NCI-H1436 (cell line): ENCODE results near the gene METTL16.
"Not testable (repeated sequence)": the region's sequence is repeated elsewhere in the genome, so short reads cannot be mapped to it uniquely, and the experiment has no call there.

Experiments used
- DNase-seq: peaks from one replicate; lab custom pipeline; 2025; lab: John Stamatoyannopoulos, UW

The METTL16 gene

DNA sequence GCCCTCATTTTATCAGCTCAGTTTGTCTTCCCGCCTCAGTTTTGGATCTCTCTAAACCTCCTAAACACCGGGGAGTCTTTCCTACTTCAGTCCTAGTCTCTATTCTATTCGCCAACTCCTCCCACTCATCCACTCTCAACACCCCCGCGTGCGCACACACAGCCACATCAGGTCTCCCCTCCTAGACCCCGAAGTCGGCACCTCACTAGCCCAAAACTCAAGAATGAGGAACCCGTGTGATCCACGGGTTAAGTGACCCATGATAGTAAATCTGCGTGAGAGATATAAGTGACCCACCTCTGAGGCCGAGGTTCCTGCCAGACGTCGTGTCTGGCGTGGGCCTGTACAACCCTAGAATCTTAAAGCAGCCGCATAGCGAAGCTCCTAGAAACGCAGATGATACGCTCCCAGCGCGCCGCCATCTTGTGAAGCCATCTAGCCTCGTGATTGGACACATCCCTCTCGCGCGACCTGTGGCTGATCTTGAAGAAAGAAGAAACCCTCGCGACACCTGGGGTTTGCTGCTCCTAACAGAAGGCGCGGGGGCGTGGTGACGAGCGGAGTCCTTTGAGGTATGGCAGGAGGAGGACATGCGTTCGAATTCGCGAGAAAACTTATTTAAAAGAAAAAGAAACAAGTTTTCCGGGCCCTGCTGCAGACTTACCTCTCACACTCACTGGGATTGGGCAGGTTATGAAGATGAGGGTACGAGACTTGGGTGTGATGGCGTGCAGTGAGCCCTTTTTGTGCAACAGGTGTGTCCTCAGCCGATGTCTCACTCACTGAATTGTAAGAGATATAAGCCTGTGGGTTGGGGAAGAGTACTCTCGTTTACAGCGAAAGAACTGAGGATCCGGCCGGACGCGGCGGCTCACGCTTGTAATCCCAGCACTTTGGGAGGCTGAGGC, at the start of gene METTL16:
TSS of gene METTL16 (minus strand) at position 427 of the 908 bp plus-strand sequence. CDS start 9,557 bp downstream, outside the sequence.
- DNase-seq = peak; percentile 99

DNA sequence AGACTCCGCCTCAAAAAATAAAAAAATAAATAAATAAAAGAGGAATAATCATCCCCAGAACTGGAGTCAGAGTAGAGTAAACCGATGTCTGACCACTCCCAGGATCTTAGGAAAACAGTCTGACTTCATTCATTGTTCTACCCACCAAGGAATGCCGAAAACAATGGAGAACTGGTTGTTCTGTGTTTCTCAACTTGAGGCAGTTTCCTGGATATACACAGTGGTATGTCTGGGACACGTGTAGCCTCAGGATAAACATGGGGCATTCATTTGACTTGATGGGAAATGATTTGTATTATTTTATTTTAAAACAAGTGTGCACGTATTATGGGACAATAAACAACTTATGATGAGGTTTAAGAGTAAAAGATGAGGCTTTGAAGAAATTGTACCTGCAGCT, 49.0 kb upstream of the METTL16 start:
- no peak for DNase-seq

DNA sequence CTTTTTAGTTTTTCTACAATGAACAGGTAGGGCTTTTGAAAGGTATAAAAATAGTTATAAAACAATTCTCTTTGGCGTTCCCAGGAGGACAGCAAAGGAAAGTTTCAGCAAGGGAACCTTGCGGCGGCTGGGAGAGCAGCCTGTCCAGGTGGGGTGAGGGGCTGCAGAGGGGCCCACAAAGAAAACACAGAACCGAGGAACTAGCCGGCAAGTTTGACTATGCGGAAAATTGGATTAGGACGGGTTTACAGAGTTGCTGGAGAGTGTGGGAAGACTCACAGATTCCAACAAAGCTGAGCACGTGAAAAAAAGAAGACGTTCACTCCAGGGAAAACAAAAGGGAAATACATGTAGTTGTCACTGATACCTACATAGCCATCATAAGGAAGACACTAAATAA, 40.2 kb upstream of the METTL16 start:
- no peak for DNase-seq

- no peak for DNase-seq
Measured at GRCh38 chr17:2551493-2551892, 39.8 kb upstream of the METTL16 start.

DNA sequence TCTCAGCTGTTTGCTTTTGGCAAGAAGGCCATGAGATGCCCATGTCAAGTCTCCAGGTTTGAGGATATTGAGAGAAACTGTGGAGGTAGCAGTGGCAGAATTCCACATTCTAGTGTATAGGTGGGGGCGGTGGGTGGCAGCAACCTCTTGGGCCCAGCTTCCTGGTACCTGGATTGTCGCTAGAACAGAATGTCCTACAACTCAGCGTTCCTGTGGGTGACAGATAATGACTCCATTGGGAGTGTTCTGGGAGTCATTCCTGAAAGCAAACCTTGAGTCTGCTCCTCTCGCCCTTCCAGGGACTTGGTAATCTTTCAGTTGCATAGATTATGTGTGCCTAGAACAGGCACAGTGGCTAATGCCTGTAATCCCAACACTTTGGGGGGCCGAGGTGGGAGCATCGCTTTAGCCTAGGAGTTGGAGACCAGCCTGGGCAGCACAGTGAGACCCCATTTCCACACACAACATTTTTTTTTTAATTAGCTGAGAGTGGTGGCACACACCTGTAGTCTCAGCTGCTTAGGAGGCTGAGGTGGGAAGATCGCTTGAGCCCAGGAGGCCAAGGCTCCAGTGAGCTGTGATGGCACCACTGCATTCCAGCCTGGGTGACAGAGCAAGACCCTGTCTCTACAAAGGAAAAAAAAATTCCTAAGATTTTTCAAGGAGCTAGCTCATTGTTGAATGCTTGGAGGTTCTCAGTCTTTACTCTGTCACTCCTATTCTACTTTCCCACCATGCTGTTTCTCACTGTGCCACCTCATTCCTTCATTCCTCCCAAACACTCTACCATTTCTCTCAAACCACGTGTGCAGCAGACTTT, 37.9 kb upstream of the METTL16 start:
- DNase-seq = no peak

GRCh38 chr17:2548026-2548425, 36.3 kb upstream of the METTL16 start:
- DNase-seq = not testable (repeated sequence)

DNA sequence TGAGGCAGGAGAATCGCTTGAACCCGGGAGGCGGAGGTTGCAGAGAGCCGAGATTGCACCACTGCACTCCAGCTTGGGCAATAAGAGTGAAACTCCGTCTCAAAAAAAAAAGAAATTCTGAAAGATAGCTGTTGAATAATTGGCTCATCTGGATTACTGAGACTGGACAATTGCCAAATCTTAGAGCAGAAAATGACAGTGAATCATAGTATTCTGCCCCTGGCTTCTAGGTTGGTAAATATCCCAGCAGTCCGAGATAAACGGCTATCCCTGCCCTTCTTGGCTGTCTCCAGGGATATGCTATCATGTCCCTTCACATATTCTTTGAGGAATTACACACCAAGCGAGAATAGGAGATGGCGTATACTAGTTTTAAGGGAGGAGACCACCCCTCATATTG, 35.5 kb upstream of the METTL16 start:
- no peak for DNase-seq

DNA sequence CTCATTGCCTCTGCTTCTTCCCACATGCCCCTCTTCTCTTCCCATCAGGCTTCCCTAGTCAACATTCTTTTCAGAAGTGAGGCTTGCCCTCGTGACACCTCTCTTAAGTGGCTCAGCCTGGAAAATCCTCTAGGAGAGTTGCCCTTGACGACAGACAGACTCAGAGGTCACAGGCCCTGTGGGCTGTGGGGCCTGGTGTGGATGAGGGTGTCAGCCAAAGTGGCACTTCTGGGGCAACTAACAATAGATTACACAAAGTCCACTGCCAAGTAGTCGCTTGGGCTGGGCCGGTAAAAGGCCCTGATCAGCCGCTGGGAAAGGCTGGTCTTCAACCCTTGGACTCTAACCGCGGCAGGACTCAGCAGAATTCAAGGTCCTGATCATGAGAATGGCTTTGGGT, 33.7 kb upstream of the METTL16 start:
- DNase-seq = no peak

- DNase-seq = no peak
Measured at GRCh38 chr17:2542456-2542855, 30.8 kb upstream of the METTL16 start.

- no peak for DNase-seq
Measured at GRCh38 chr17:2542056-2542455, 30.4 kb upstream of the METTL16 start.

DNA sequence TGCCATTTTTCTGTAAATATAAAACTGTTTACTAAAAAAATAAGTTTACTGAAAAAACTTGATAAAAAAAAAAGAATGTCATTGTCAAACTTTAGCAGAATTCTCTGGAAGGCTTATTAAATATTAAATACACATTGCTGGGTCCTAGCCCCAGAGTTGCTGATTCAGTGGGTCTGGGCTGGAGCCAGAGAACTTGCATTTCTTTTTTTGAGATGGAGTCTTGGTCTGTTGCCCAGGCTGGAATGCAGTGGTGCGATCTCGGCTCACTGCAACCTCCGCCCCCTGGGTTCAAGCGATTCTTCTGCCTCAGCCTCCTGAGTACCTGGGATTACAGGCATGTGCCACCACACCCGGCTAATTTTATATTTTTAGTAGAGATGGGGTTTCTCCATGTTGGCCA, 25.9 kb upstream of the METTL16 start:
- DNase-seq = not testable (repeated sequence)

DNA sequence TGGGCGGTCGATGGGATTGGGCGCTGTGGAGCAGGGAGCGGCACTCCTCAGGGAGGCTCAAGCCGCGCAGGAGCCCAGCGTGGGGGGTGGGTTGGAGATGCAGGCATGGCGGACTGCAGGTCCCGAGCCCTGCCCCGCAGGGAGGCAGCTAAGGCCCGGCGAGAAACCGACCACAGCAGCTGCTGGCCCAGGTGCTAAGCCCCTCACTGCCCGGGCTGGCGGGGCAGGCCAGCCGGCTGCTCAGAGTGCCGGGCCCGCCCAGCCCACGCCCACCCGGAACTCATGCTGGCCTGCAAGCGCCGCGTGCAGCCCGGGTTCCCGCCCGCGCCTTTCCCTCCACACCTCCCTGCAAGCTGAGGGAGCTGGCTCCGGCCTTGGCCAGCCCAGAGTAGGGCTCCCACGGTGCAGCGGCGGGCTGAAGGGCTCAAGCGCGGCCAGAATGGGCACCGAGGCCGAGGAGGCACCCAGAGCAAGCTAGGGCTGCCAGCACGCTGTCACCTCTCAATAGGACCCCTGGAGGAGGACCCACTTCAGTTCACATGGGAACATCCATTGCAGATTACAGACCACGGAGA, 20.5 kb upstream of the METTL16 start:
- no peak for DNase-seq

DNA sequence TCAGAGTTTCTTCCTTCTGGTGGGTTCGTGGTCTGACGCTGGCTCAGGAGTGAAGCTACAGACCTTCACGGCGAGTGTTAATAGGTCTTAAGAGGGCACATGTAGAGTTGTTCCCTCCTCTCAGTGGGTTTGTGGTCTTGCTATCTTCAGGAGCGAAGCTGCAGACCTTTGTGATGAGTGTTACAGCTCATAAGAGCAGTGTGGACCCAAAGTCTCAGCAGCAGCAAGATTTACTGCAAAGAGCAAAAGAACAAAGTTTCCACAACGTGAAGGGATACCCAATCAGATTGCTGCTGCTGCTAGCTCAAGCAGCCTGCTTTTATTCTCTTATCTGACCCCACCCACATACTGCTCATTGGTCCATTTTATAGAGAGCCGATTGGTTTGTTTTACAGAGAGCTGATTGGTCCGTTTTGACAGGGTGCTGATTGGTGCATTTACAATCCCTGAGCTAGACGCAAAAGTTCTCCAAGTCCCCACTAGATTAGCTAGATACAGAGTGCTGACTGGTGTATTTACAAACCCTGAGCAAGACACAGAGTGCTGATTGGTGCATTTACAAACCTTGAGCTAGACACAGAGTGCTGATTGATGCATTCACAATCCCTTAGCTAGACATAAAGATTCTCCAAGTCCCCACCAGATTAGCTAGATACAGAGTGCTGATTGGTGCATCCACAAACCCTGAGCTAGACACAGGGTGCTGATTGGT, 19.7 kb upstream of the METTL16 start:
- DNase-seq = not testable (repeated sequence)

- not testable (repeated sequence) for DNase-seq
Measured at GRCh38 chr17:2521775-2522410, 10.2 kb upstream of the METTL16 start.

- no peak for DNase-seq
Measured at GRCh38 chr17:2521257-2521656, 9.6 kb upstream of the METTL16 start.

DNA sequence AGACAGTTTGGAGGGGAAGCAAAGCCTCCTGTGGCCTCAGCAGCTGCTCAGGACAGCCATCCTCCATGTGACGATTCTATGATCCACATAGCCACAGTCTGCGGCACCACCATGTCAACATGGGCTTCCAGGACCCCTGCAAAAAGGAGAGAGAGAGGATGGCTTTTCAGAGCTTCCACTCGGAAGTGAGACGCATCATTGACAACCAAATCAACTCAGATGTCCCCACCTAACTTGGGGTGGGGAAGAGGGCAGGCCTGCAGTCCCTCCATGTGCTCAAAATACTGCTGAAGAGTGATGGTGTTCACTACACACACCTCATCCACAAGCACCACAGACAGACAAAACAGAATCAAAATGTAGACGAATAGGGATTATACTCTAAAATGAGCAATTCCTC, 5.9 kb upstream of the METTL16 start:
- DNase-seq = no peak

GRCh38 chr17:2511138-2511461, 588 bp downstream of the METTL16 start:
- no peak for DNase-seq

GRCh38 chr17:2510559-2510958, 1.1 kb downstream of the METTL16 start:
- no peak for DNase-seq

- no peak for DNase-seq
Measured at GRCh38 chr17:2508035-2508434, 3.7 kb downstream of the METTL16 start.

- not testable (repeated sequence) for DNase-seq
Measured at GRCh38 chr17:2507015-2507414, 4.7 kb downstream of the METTL16 start.

DNA sequence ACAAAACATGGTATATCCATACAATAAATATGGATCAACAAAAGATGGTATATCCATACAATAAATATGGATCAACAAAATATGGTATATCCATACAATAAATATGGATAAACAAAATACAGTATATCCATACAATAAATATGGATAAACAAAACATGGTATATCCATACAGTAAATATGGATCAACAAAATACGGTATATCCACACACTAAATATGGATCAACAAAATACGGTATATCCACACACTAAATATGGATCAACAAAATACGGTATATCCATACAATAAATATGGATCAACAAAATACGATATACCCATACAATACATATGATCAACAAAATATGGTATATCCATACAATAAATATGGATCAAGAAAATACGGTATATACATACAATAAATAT, 8.1 kb downstream of the METTL16 start:
- no peak for DNase-seq
